GM11168 (cell line): ENCODE measurements around the gene NTNG2.

Source experiments
- in situ Hi-C: fragments of 300-500 bp; cut with MboI; formaldehyde crosslinking; loops from one replicate; pipeline ENCODE4 v1.12.0; 2022; ENCODE audit warnings: low sequenced_read_pairs; ENCODE audit not compliant: unreplicated experiment

Gene NTNG2

DNA sequence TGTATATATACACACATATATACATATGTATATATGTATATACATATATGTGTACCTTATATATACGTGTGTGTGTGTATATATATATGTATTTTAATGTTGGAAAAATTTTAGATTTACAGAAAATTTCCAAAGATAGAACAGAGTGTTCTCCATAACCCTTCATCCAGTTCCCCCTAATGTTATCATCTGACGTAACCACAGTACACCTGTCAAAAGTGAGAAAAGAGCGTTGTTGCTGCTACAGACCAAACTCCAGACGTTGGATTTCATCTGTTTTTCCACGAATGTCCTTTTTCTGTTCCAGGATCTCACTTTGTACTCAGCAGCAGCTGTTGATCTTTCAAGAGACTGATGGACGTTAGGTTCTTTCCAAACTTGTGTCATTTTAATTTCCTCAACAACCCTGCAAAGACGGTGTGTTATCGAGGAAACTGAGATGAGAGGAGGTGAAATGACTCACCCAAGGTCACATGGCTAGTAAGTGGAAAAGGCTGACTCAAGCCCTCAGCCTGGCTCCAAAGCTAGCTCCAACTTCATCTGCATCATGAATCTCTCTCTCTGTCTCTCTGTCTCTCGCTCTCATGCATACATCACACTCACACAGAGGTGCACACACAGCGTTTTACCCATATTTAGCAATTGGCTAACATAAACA, 17.0 kb upstream of the NTNG2 start:
- in situ Hi-C loops, result no loop called here

DNA sequence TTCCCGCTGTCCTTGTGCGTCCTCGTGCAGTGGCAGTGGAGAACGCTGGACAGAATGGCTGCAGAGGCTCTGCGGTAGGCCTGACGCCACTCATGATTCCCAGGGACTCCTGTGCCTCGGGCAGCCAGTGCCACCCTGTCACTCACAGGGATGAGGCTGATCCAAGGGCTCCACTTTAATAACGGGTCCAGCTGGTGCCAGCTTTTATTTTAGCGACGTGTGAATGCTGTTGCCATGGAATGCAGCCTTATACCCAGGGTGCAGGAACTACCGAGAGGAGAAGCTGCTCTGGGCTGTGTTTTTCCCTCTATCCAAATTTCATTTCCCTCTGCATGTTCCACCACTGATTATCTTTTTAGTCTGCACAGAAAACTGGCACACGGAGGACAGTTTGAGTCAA, 15.8 kb upstream of the NTNG2 start:
- in situ Hi-C loops, result no loop called here

DNA sequence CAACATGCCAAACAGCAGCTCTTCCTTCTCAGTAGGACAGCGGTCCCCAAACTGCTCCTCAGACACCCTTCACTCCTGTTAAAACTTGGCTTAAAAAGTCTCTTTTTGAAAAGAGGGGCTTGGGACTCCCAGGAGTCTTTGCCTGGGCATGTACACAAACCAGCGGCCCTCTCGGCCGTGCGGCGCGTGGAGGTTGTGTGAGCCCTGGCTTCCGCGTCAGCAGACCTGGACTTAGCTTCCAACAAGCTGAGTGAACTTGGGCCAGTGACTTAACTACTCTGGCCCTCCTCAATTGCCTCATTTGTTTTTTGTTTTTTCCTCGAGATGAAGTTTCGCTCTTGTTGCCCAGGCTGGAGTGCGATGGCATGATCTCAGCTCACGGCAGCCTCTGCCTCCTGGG, 15.3 kb upstream of the NTNG2 start:
- in situ Hi-C loops, result no loop called here

DNA sequence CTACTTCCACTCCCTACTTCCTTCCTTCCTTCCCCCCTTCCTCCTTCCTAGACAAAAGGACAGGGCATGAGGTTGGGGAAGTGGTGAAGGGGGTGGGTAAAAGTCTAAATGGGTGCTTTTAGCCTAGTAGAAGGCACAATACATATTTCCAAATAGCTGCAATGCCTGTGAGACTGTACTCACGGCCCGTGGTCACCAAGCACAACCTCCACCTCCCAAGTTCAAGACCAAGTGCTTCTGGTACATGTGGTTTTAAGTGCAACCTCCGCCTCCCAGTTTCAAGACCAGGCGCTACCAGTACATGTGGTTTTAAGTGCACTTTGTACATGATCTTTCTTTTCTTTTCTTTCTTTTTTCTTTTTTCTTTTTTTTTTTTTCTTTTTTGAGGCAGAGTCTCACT, 14.5 kb upstream of the NTNG2 start:
- in situ Hi-C loops, result no loop called here

DNA sequence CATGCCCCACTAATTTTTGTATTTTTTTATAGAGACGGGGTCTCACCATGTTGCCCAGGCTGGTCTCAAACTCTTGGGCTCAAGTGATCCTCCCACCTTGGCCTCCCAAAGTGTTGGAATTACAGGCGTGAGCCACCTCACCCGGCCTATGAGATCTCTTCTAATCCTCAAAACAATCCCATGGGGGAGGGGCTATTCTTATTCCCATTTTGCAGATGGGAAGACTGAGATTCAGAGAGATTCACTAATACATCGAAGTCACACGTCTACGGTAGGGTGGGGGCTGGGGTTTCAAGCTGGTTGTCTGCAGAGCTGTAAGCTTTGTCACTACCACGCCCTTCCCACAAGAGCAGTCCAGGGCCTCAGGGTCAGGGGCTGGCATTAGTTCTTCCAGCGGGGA, 14.0 kb upstream of the NTNG2 start:
- in situ Hi-C loops, result no loop called here

DNA sequence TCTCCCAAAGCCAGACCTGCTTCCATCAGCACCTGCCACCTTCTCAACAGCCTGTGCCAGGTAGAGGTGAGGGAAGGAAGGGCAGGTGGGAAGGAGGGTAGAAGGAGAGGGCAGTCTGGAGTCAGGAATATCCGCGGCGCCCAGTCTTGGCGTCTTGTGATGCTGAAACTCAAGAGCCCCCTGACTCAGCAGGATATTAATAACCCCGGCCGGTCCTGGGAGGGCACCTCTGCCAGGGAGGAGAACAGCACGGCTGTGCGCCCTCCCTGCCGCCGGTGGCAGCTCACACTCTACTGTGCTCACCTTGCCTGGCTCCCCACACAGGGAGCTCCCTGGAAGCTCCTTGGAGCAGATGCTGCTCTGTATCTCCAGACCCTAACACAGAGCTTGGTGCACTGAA, 11.6 kb upstream of the NTNG2 start:
- in situ Hi-C loops, result no loop called here

DNA sequence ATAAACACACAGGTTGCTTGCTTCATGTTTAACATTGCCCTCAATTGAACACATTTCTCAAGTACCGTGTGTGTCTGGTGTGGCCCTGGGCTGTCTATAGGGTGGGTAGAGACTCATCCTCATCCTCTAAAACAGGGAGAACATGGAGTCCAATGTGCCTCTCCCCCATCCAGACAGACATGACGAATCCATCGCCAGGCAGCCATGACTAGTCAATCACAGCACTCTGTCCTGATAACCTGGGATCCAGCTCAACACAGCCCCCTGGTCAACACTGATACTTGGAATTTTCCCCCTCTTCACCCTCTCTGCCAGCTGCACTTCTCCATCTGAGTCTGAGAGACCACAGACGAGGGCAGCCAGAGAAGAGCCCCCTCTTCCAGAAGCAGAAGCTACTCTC, 10.7 kb upstream of the NTNG2 start:
- in situ Hi-C loops, result no loop called here

DNA sequence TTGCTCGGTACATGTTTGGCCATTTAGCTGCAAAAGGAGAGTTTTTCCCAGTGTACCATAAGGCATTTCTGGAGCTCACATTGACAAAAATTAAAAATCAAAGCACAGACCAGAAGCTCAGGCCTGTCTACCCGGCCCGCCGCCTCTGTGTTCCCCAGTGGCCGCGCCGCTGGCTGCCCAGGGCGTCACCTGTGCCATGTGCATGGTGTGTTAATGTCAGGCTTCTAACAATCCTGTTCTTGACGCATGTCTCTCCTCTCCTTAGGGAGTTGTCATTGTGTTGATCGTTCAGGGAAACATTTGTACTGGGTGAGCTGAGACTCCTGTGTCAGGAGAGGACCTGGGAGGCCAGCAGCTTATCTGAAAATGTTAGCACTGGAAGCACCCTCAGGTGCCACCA, 9.6 kb upstream of the NTNG2 start:
- in situ Hi-C loops, result no loop called here

DNA sequence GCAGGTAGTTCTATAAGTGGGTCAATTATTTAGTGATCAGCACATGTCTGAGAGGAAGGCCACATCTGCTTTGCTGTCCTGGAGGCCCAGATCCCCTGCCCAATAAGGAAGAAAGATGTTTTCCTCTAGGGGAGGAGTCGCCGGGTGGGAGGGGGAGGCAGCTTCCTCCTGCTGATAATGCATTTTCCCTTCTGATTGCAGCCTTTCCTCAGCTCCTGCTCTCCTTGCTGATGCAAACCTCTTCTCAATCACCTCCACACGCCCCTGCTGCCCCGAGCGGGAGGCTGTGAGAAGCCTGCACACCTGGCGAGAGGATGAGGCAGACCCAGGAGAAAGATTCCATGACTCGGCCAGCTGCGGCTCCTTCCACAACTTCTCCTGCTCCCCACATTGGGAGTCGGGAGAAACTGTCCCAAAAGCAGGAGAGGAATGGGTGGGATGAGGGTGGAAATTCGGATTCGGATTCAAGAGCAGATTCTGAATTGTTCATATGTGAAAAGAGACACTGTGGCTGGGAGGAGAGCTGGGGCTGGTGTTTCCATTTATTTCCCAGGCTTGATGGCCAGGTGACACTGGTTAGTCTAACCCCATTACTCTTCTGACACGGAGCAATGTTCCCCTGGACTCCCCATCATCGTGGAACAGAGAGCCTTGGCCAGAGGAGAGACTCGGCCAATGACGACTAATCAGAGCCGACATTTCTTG, 6.8 kb upstream of the NTNG2 start:
- in situ Hi-C loops, result no loop called here

DNA sequence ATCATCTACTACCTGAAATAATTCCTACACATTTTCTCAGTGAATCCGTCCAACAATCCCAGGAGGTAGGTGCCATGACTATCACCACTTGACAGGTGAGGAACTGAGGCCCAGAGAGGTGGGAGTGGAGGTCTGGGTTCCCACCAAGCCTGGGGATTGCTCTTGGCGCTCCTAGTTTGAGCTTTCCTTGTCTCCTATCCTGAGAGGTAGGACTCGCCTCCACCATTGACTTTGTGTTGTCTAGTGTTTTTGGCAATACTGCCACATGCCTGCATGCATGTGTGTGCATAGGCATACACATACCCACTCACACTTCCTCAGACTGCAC, 6.3 kb upstream of the NTNG2 start:
- in situ Hi-C loops, result no loop called here

DNA sequence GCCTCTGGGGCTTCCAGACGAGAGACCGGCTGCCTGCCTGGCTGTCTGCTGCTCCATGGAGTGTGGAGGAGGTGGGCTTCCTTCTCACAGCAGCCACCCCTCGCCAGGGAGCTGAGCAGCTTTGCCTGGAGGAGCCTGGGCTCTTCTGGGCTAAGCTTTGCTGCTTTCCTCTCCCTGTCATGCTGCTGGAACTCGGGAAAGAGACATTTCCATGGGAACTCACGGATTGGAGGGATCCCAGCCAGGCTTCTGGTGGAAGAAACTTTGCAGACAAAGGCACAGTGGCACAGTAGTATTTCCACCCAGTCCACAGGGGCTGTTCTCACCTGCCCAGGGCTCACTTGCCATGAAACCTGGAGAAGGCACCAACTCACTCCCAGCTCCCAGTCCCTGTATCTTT, 5.6 kb upstream of the NTNG2 start:
- in situ Hi-C loops, result no loop called here

DNA sequence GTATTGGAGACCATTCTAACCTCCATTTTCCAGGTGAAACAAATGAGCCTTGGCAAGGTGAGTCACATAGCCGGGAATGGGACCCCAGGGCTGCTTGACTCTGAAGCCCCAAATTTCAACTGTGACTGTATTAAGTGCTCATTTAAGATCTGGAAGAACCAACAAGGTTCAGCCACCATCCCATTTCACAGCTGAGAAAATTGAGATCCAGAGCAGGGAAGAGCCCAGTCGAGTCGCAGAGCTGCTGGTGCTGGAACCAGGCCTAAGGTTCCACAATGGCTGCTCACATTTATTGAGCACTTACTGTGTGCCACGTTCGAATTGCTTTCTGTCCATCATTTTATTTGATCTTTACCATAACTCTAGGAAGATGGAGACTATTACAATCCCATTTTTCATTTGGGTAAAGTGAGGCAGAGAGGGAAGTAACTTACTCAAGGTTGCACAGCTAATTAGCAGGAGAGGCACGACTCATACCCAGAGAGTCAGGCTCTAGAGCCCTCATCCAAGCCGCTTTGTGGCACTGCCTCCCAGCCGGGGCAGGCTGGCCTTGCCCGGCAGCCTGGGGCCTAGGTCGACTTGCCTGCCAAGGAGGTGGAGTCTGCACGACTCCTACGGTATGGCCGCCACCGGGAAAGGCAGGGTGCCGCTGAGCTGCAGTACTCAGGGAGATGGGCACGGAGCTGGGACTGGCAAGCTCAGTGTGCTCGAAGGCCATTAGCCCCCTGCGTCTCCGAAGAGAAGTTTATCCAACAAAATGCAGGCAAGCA, 4.3 kb upstream of the NTNG2 start:
- in situ Hi-C loops, result no loop called here

DNA sequence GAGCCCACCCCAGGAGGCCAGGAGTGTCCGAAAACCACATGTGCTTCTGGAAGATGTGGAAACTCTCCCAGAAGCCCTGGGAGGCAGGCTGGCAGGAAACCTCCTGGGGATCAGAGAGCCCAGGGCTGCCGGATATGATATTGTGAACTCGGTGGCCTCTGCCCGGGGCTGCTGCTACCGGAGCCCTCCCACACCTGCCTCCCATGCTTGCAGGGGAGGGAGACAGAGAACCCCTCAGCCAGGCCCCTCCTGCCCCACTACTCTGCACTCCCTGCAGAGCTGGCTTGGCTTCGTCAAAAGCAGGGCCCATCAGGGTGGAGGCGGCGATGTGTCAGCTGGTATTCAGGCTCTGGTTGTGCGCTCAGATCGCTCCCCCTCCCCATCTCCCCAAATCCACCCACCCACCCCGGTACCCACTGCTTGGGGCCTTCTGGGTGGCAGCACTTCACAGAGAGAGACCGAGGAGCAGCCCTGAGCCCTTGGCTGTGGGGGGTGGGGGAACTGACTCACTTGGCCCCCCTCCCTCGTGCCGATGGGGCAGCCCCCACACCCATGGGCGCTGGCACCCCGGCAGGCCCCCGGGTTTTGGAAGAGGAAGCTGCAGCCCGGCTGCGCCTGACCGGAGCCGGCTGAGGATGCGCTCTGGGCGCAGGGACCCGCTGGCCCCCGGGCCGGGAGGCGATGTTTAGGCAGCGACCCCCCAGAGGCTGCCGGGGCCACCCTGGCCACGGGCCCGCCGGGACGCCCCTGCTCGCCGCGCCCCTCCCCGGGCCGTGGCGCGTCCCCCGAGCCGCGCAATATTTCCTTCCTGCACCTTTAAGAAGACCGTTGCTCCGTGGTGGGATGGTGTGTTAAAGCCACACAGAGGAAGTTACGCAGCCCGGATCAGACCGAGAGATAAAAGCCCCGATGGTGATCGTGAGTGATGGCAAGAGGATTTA, 786 bp upstream of the NTNG2 start:
- in situ Hi-C loops, result loop anchor here (5.0 kb wide), 1 partner anchor 66 kb away; no protein-coding TSS in a partner anchor

DNA sequence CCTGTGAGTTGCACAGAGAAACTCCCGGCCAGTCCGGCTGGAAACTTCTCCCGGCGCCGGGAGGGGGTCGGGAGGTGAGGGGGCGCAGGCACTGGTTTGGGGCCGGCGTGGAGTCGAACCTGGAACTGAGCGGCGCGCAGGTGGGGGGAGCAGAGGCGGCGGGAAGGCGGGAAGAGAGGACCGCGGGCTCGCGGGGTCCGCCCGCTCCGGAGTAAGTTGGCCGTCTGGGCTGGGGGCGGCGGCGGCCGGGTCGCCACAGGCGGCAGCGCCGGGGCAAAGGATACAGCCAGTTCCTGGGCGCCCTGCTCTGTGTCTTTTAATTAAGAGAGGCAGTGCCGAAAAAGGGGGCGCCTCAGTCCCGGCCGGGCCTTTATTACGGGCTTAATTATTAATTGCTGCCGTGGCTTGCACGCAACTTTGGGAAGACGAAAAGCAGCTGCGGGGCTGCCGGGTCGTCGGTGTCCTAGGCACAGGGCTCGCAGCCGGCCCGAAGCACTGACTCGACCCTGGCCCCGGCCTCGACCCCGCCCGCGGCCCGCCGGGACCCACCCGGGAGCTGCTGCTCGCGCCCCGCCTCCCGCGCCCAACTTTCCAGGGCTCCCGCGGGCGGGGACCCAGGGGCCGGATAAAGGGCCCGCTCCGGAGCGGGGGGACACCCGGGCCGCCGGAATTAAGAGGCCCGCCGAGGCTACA, 1.1 kb downstream of the NTNG2 start:
- in situ Hi-C loops, result loop anchor here (5.0 kb wide), 1 partner anchor 64 kb away; no protein-coding TSS in a partner anchor

DNA sequence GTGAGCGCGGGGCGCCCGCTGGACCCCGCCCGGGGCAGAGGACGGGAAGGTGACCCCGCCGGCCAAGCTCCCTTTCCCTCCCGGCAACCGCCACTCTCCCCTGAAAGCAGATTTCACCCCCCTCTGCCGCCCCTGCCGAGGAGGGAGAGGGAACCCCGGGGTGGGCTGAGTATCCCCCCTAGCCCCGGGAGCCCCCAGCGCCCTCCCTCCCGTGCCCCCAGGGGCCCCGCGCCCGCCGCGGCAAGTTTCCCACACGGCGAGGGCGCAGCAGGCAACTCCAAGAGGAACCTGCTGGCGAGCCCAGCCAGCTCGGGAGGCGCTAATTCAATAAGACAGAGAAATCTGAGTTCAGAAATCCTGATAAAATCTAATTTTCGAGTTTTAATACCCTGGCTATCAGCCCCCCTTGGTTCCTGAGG, 1.6 kb downstream of the NTNG2 start:
- in situ Hi-C loops, result loop anchor here (5.0 kb wide), 1 partner anchor 64 kb away; no protein-coding TSS in a partner anchor

DNA sequence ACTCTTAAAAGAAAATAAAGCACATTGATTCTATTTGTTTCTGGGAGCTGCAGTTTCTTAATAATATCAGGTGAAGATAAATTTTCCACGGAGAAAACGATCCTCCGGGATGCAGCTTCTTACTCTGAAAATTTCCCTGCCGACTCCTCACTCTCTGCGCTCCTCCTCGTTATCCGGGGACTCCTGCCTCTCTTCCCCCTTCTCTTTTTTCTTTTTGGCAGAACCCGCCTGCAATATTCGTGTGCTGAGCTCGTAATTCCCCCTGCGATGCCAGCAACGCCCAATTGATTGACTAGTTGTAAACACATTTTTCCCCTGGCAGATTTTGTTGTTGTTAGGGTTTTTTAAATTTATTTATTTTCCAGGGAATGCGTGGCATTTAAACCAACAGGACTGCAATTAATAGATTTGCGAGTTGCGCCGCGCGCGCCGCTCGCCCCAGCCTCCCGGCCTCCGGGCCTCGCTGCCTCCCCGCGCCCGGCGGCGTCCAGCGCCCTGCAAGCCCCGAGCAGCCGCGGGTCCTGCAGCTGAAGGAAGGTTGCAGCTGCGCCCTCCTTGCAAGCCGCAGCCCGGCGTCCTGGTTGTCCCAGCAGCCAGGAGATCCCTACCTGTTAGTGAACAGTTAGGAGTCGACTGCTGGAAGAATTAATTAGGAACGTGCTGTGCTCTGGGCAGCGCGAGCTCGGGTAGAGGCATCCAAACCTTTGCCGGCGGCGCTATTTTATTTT, 2.2 kb downstream of the NTNG2 start:
- in situ Hi-C loops, result loop anchor here (5.0 kb wide), 1 partner anchor 63 kb away; no protein-coding TSS in a partner anchor

DNA sequence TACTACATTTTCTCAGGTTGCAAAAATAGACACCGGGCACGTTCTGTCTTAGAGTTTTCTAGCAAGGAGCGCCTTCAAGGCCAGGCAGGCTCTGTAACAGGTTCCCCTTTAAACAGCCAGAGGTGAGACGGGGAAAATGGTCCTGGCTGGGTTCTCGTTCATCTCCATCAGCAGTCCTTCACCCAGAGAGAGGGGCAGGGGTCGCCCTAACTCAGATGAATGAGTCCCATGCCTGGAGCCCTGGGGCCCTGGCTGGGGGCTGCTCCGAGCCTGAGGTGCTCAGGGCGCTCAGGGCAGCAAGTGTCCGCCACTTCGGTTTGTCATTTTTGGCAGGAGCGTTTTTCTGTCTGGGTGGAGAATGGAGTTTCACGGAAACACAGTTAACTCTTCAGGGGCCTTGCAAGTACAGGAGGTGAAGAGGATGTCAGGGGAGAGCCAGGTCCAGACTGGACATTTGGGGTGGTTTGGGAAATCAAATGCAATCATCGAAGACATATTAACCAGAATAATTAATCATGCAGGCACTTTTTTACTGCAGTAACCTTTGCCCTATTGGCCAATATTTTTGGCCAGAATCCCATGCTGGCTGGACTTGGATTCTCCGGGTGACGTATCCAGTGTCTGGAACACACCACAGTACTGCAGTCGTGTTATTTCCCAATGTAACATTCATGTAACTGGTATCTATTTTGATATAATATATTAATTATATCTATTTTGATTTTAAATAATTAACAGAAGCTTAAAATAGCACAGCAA, 2.9 kb downstream of the NTNG2 start:
- in situ Hi-C loops, result loop anchor here (5.0 kb wide), 1 partner anchor 63 kb away; no protein-coding TSS in a partner anchor

DNA sequence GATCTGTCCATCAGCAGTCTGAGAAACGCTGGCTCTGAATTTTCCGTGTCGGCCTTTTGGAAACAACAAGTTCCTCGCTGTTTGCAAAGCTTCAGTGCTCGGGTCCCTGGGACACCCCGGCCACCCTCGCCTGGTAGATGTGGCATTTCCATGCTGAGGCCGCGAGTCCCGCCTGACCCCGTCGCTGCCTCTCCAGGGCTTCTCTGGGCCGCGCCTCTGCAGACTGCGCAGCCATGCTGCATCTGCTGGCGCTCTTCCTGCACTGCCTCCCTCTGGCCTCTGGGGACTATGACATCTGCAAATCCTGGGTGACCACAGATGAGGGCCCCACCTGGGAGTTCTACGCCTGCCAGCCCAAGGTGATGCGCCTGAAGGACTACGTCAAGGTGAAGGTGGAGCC, 4.7 kb downstream of the NTNG2 start:
- in situ Hi-C loops, result no loop called here
